LNCaP clone FGC (cell line): ENCODE measurements around the gene KSR2.
A peak's percentile ranks its signal among the peaks of the same experiment; 100 is the strongest.

Source experiments
- DNase-seq: peaks from one replicate; pipeline ENCODE4 v3.0.0-alpha.2; 2011; ENCODE audit warnings: low read depth
- H3K4me3 ChIP-seq: 2 replicates; pipeline ENCODE4 v1.5.1; 2011; ENCODE audit warnings: mild to moderate bottlenecking, low read depth, low read length, control low read depth
- CTCF ChIP-seq: IDR thresholded peaks from 2 replicates; pipeline ENCODE4 v1.5.1; 2012; ENCODE audit warnings: mild to moderate bottlenecking; ENCODE audit not compliant: control insufficient read depth, insufficient read depth; ENCODE audit errors: extremely low read depth

KSR2 gene

GRCh38 chr12:117514016-117514415 is 454.8 kb downstream of the KSR2 start:
- no peak for TF ChIP-seq CTCF
- H3K4me3 ChIP-seq = no peak overlapping the region
- DNase-seq = no peak

GRCh38 chr12:117513353-117513752 is 455.4 kb downstream of the KSR2 start:
- DNase-seq = no peak
- H3K4me3 ChIP-seq = no peak overlapping the region
- TF ChIP-seq CTCF = no peak

- no peak for TF ChIP-seq CTCF
- no peak for DNase-seq
- H3K4me3 ChIP-seq = no peak overlapping the region
Observed at GRCh38 chr12:117508468-117508867, 460.3 kb downstream of the KSR2 start.

- DNase-seq = peak; percentile 94
- TF ChIP-seq CTCF = no peak
- 0 out of 2 replicates have a peak overlapping the region, but pooled peaks have one; percentile 2 for H3K4me3 ChIP-seq
Observed at GRCh38 chr12:117507548-117507947, 461.2 kb downstream of the KSR2 start.

GRCh38 chr12:117506333-117506732 is 462.5 kb downstream of the KSR2 start:
- DNase-seq = no peak
- TF ChIP-seq CTCF = no peak
- no peak overlapping the region for H3K4me3 ChIP-seq

GRCh38 chr12:117502633-117503032 is 466.2 kb downstream of the KSR2 start:
- no peak for TF ChIP-seq CTCF
- no peak for DNase-seq
- no peak overlapping the region for H3K4me3 ChIP-seq

GRCh38 chr12:117502233-117502632 is 466.6 kb downstream of the KSR2 start:
- H3K4me3 ChIP-seq = no peak overlapping the region
- no peak for DNase-seq
- no peak for TF ChIP-seq CTCF
